ENCODE data around the gene SLC2A9. TPM values are rescaled to one million over a fixed set of nuclear protein-coding genes. Genes with fewer than 3 reads are reported as not detected.

The SLC2A9 gene
- total and polyA plus RNA-seq, 2 of the 13 experiments (the other 11 are each of a cell fraction or from before 2014, with no cell fraction given), result 36.2 to 42.3 TPM

DNA sequence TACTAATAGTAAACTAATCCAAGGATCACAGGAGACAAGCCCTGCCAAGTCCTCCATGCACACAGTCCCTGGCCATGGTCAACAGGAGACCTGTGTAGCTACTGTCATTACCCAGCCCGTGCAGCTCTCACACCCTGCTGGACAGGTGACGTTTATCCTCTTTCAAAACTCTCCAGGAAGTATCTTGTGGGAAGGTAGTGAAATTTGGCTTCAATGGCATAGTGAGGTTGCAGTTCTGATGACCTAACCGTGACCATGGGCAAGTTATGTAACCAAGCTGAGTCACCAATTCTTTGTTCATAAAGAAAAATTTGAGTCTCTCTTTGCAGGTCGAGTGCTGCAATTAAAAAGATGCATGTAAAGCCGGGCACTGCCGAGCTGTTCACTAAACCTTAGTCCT, 11.3 kb upstream of the SLC2A9 start:
- no peaks in the 10 kb centered on the region for H3K36me3 ChIP-seq (replicated peaks in 1 of 2; ENCODE audit: control insufficient read depth in 1 of 2, insufficient read depth in 2 of 2, low read length in 2 of 2)
- ChIA-PET POLR2A (interaction anchor here (0.7 to 2.4 kb wide), 3 partner anchors 11 to 85 kb away, joined by 3 to 11 read pairs (median 3); partner anchors contain the start of gene SLC2A9), CTCF (ENCODE audit: low intra/inter-chr PET ratio, low total read pairs) (no interaction called here)
- no peak overlapping the region for H3K9ac ChIP-seq (ENCODE audit: insufficient read depth, low read depth, low read length)
- no peak overlapping the region for H2AFZ ChIP-seq (ENCODE audit: low read length)
- intact Hi-C loops (cut with micrococcal nuclease; ENCODE audit: unreplicated experiment), result no loop called here
- BruUV-seq (replicated peaks), result no TSS peak
- DNase-seq (ENCODE audit: low spot score) (peak; percentile 73), FAIRE-seq (peak; percentile 63), ATAC-seq (peak; percentile 64)
- peaks cover 70% of the 10 kb centered on the region for H3K4me1 ChIP-seq (ENCODE audit: insufficient read depth, low read length)
- WGBS (ENCODE audit: low lambda C conversion rate), result 9% methylated on average over 6 of the region's 6 CpGs
- H3K4me3 ChIP-seq (replicated peaks in 1 of 3; ENCODE audit: insufficient read depth in 1 of 3, low read depth in 2 of 3, low read length in 3 of 3), result no peak overlapping the region; a peak in 1 of 6 replicates
- H3K27ac ChIP-seq (ENCODE audit: extremely low read length, insufficient read depth, low read length), result no peak overlapping the region
- H3K79me2 ChIP-seq (ENCODE audit: insufficient read depth, low read length), result no peaks in the 10 kb centered on the region
- no peaks in the 10 kb centered on the region for H3K27me3 ChIP-seq (ENCODE audit: control insufficient read depth in 1 of 2, insufficient read depth in 2 of 2, low read length in 2 of 2)
- no peaks in the 10 kb centered on the region for H3K9me3 ChIP-seq (ENCODE audit: low read length)
- in situ Hi-C loops (cut with HindIII; ENCODE audit: extremely low pct_ligation_motif_present, low pct_unique_long_range_greater_than_20kb), result no loop called here
- no peaks in the 10 kb centered on the region for H4K20me1 ChIP-seq (ENCODE audit: insufficient read depth, low read length)
- H3K4me2 ChIP-seq (ENCODE audit: low read depth, low read length), result peak overlapping the region; percentile 65
- peak; percentile 71 for TF ChIP-seq RXRB (CRISPR knock-in tag; IDR thresholded peaks at IDR 0.05; ENCODE audit: borderline replicate concordance)
- TF ChIP-seq, protein P1, sequence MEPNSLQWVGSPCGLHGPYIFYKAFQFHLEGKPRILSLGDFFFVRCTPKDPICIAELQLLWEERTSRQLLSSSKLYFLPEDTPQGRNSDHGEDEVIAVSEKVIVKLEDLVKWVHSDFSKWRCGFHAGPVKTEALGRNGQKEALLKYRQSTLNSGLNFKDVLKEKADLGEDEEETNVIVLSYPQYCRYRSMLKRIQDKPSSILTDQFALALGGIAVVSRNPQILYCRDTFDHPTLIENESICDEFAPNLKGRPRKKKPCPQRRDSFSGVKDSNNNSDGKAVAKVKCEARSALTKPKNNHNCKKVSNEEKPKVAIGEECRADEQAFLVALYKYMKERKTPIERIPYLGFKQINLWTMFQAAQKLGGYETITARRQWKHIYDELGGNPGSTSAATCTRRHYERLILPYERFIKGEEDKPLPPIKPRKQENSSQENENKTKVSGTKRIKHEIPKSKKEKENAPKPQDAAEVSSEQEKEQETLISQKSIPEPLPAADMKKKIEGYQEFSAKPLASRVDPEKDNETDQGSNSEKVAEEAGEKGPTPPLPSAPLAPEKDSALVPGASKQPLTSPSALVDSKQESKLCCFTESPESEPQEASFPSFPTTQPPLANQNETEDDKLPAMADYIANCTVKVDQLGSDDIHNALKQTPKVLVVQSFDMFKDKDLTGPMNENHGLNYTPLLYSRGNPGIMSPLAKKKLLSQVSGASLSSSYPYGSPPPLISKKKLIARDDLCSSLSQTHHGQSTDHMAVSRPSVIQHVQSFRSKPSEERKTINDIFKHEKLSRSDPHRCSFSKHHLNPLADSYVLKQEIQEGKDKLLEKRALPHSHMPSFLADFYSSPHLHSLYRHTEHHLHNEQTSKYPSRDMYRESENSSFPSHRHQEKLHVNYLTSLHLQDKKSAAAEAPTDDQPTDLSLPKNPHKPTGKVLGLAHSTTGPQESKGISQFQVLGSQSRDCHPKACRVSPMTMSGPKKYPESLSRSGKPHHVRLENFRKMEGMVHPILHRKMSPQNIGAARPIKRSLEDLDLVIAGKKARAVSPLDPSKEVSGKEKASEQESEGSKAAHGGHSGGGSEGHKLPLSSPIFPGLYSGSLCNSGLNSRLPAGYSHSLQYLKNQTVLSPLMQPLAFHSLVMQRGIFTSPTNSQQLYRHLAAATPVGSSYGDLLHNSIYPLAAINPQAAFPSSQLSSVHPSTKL (CRISPR knock-in tag; IDR thresholded peaks at IDR 0.05), result peak; percentile 69
- TF ChIP-seq, protein P2, sequence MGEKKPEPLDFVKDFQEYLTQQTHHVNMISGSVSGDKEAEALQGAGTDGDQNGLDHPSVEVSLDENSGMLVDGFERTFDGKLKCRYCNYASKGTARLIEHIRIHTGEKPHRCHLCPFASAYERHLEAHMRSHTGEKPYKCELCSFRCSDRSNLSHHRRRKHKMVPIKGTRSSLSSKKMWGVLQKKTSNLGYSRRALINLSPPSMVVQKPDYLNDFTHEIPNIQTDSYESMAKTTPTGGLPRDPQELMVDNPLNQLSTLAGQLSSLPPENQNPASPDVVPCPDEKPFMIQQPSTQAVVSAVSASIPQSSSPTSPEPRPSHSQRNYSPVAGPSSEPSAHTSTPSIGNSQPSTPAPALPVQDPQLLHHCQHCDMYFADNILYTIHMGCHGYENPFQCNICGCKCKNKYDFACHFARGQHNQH (CRISPR knock-in tag; IDR thresholded peaks at IDR 0.05), result 0 out of 2 replicates have a peak, but pooled peaks have one; percentile 39
- TF ChIP-seq BCL6 (CRISPR knock-in tag; IDR thresholded peaks at IDR 0.05), result peak; percentile 58
- peak; percentile 58 for TF ChIP-seq CEBPG (CRISPR knock-in tag; IDR thresholded peaks at IDR 0.05)
- no peak for TF ChIP-seq FOXP1 (IDR thresholded peaks at IDR 0.05)
- 0 out of 2 replicates have a peak, but pooled peaks have one; percentile 10 for TF ChIP-seq FOXP1 (CRISPR knock-in tag; IDR thresholded peaks at IDR 0.05)
- TF ChIP-seq ZNF644 (CRISPR knock-in tag; IDR thresholded peaks at IDR 0.05; ENCODE audit: low read depth), result peak; percentile 34; the same call in 1 of the 2 replicates
- TF ChIP-seq KMT2B (CRISPR knock-in tag; IDR thresholded peaks at IDR 0.05), result no peak
- TF ChIP-seq, protein P3, sequence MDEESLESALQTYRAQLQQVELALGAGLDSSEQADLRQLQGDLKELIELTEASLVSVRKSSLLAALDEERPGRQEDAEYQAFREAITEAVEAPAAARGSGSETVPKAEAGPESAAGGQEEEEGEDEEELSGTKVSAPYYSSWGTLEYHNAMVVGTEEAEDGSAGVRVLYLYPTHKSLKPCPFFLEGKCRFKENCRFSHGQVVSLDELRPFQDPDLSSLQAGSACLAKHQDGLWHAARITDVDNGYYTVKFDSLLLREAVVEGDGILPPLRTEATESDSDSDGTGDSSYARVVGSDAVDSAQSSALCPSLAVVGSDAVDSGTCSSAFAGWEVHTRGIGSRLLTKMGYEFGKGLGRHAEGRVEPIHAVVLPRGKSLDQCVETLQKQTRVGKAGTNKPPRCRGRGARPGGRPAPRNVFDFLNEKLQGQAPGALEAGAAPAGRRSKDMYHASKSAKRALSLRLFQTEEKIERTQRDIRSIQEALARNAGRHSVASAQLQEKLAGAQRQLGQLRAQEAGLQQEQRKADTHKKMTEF (CRISPR knock-in tag; IDR thresholded peaks at IDR 0.05), result 0 out of 2 replicates have a peak, but pooled peaks have one; percentile 23
- TF ChIP-seq ZNF124 (CRISPR knock-in tag; IDR thresholded peaks at IDR 0.05), result no peak
- TF ChIP-seq RARA (CRISPR knock-in tag; IDR thresholded peaks at IDR 0.05), result peak; percentile 86
- TF ChIP-seq ZNF570 (CRISPR knock-in tag; IDR thresholded peaks at IDR 0.05; ENCODE audit: borderline replicate concordance), result no peak
- TF ChIP-seq ZNF792 (CRISPR knock-in tag; IDR thresholded peaks at IDR 0.05), result 0 out of 2 replicates have a peak, but pooled peaks have one; percentile 51
- TF ChIP-seq GATAD2A (CRISPR knock-in tag; IDR thresholded peaks at IDR 0.05), result 0 out of 2 replicates have a peak, but pooled peaks have one; percentile 30
- 0 out of 2 replicates have a peak, but pooled peaks have one; percentile 29 for TF ChIP-seq ZSCAN31 (CRISPR knock-in tag; IDR thresholded peaks at IDR 0.05; ENCODE audit: low read depth)
- TF ChIP-seq SAP130 (CRISPR knock-in tag; IDR thresholded peaks at IDR 0.05; ENCODE audit: low read depth), result peak; percentile 60; the same call in 1 of the 2 replicates
- TF ChIP-seq IRF2 (CRISPR knock-in tag; IDR thresholded peaks at IDR 0.05), result 0 out of 2 replicates have a peak, but pooled peaks have one; percentile 32
- TF ChIP-seq MAFK (conservative IDR thresholded peaks at IDR 0.05 in 1 of 2, IDR thresholded peaks at IDR 0.05 in 1 of 2; ENCODE audit: low read length in 2 of 2), result peak; percentile 57; a peak in 3 of 4 replicates
- TF ChIP-seq PRPF4 (IDR thresholded peaks at IDR 0.05; ENCODE audit: low read depth, low read length, poor library complexity, severe bottlenecking), result no peak

Measured in HepG2 (cell line).